NCI-H1105 treated with DMSO at 0.1 percent for 48 hours (cell line): ENCODE data around the gene ZAR1.
"Not testable (repeated sequence)": the region's sequence is repeated elsewhere in the genome, so short reads cannot be mapped to it uniquely, and the experiment has no call there.

Experiments used
- DNase-seq: peaks from one replicate; lab custom pipeline; 2025; lab: John Stamatoyannopoulos, UW

ZAR1 gene, protein sequence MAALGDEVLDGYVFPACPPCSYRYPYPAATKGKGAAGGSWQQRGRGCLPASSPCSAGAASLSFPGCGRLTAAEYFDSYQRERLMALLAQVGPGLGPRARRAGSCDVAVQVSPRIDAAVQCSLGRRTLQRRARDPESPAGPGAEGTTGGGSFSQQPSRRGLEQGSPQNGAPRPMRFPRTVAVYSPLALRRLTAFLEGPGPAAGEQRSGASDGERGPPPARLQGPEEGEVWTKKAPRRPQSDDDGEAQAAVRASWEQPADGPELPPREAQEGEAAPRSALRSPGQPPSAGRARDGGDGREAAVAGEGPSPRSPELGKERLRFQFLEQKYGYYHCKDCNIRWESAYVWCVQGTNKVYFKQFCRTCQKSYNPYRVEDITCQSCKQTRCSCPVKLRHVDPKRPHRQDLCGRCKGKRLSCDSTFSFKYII

DNA sequence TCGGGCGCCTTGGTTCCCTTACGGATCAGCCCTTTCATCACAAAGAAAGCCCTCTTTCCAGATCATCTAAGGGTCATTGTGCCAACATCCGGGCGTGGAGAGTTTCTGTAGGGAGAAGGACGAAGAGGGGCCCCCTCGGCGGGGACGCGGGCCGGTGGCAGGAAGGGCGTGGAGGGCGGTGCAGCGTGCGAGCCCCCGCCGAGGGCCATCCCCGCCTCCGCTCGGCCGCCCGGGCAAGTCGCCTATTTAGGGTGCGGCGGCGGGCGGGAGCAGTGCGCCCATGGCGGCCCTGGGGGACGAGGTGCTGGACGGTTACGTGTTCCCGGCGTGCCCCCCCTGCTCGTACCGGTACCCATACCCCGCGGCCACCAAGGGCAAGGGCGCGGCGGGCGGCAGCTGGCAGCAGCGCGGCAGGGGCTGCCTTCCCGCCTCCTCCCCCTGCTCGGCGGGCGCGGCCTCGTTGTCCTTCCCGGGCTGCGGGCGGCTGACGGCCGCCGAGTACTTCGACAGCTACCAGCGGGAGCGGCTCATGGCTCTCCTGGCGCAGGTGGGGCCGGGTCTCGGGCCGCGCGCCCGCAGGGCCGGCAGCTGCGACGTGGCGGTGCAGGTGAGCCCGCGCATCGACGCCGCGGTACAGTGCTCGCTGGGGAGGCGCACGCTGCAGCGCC, at the start of gene ZAR1:
Gene ZAR1 (plus strand): TSS at position 241 of the 668 bp plus-strand sequence. CDS start 40 bp downstream, at position 281.
- no peak for DNase-seq

DNA sequence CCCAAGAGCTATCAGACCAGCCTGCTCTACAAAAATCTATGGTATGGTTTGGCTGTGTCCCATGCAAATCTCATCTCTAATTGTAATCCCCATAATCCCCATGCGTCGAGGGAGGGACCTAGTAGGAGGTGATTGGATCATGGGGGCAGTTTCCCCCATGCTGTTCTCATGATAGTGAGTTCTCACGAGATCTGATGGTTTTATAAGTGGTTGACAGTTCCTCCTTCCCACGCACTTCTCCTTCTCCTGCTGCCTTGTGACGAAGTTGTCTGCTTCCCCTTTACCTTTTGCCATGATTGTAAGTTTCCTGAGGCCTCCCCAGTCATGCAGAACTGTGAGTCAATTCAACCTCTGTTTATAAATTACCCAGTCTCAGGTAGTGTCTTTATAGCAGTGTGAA, 49.1 kb upstream of the ZAR1 start:
- not testable (repeated sequence) for DNase-seq

DNA sequence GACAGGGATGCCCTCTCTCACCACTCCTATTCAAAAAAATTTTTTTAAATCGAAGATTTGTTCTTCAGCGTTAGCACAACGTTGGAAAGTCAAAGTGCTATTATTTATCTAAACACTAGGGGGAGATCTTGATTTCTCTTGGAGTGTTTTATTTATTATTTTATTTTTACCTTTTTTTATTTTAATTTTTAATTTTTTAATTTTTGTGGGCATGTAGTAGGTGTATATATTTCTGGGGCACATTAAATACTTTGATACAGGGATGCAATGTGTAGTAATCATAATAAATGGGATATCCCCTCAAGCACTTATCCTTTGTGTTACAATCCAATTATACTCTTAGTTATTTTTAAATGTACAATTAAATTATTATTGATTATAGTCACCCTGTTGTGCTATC, 44.3 kb upstream of the ZAR1 start:
- DNase-seq = no peak

DNA sequence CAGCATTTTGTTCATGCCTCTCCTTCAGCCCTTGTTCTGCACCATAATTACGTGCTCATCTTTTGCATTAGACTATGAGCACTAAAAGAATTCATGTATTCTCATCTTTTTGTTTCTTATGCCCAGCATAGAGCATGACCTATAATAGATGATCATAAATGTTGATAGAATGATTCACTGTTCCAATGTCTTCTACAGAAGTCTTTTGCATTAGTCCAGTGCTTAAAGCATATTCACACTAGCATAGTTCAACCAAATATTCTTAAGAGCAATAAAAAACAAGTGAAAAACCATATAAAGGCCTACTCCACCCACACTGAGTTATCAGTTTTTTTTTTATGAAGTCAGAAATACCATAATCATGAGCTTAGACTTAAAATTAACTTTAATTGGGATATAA, 43.4 kb upstream of the ZAR1 start:
- DNase-seq = no peak

DNA sequence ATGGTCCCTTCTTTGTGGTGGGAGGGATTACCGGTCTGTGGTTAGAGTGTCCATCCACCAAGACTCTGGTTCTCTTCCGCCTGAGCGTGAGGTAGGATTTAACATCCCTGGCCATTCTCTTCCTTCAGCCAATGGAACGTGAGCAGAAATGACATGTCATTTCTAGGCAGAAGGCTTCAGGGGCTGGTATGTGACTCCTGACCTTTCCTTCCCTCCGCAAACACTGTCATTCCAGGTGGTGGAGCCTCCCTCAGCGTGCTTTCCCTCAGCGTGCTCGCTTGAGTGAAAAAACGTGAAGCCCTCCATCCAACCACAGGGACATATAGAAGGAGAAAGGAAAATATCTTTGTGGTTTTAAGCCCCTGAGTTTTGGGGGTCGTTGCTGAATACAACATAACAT, 40.9 kb upstream of the ZAR1 start:
- DNase-seq = no peak

DNA sequence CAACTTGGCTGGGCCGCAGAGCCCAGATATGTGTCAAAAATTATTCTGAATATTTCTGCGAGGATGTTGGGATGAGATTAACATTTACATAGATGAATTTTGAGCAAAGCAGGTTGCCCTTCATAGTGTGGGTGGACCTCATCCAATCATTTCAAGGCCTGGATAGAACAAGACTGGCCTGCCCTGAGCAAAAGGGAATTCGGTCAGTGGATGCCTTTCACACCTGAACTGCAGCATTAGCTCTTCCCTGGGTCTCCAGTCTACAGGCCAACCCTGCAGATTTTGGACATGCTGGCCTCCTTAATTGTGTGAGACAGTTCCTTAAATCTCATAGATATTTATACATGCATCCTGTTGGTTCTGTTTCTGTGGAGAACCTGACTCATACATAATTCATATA, 39.3 kb upstream of the ZAR1 start:
- no peak for DNase-seq

DNA sequence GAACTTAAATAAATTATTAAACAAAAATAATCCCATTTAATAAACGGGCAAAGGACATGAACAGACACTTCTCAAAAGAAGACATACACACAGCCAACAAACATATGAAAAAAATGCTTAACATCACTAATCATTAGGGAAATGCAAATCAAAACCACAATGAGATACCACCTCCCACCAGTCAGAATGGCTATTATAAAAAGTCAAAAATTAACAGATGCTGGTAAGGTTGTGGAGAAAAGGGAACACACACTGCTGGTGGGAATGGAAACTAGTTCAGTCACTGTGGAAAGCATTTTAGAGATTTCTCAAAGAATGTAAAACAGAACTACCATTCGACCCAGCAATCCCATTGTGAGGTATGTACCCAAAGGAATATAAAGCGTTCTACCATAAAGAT, 38.4 kb upstream of the ZAR1 start:
- not testable (repeated sequence) for DNase-seq

DNA sequence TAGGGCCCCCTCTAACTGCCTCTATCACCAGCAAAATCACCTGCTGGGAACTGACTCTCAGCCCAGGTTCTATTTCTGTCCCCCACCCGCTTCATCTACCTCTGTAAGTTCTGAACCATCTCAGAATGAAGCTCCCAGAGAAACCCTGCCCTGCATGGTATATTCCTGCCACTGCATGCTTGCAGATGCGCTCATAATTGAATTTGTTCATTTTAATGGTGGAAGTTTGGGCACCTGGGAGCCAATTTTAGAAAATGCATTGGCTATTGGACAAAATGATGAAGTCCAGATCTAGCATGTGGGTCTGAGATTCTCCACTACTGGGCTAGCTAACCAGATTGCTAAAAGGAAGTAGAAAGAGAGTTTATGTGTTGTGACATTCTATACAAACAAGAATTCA, 35.5 kb upstream of the ZAR1 start:
- DNase-seq = no peak

DNA sequence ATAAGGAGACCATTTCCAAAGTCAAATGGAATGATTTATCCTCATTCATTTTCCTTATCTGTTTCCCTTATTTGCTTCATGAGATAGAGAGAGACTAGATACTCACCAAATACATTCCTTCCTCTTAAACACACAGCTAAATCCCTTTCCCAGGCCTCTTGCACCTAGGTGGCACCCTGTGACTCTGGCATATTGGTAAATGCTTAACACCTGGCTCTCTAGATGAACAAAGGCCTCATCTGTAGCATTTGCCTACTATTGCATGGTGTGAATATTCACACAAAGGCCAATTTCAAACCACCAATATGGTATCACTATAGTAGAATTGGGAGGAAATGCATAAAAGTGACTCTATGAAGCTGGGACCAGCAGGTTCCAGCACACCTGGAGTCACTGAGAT, 29.1 kb upstream of the ZAR1 start:
- no peak for DNase-seq

DNA sequence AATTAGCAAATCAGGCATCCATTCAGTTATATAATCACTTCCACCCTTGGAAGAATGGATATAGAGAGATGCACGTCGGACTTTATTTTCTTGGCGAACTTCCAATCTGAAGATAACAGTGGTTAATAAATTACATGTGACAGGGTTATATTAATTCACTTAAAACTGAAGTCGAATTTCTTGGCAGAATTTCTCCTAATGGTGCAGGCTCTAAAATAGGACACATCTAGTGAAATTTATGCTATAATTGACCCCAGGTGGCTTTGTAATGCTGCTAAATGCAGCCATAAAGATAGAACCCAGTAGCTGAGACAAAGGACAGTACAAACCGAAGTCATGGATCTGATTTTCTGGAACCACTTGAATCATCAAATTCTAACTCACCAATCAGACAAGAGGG, 27.7 kb upstream of the ZAR1 start:
- DNase-seq = peak; percentile 89

DNA sequence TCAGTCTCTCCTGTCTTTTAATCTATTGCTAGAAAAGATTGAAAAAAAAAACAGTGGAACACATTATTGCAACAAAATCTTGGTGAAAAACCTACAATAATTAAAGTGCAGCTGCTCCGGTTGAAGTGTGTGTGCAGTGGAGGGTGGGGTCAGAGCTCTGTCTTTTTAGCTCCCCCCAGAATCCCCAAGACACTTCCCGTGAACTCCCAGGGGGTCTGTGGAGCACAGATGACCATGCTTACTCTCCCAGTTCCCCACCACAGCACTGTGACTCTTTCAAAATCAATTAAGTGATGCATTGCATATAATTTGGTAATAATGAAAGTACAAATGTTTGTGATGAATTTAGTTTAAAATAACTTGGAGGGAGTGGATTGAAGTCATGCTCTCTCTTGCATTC, 22.6 kb upstream of the ZAR1 start:
- DNase-seq = no peak

DNA sequence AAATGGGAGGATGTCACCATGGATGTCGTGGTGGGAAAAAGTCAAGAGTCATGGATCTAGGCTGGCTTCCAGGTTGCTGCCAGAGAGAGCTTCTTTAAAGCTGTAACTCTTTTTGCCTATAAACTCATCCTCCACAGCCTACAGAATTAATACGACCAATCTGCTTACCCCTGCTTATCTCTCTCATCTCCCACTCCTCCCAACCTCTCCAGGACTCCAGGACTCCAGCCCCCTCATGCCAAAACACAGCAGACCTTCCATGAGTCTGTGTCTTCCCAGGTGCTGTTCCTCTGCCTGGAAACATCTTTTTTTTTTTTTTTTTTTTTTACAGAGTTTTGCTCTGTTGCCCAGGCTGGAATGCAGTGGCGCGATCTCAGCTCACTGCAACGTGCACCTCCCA, 22.2 kb upstream of the ZAR1 start:
- DNase-seq = no peak

DNA sequence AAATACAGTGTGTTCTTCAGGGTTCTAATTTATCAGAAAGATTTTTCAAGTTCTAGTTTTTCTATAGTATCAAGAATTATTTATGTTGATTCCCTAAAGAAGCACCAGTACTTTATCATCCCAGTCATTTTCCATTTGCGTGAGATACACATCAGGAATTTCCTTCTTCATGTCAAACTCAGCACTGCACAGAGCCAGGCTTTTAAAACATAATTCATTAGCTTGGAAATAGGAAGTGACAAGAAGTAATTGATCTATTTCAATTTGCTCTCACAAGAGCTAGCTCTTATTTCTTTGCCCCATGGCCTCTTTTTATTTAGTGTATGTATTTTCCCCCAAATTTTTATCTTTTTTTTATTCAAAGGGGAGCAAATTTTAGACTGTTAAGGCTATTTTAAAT, 19.9 kb upstream of the ZAR1 start:
- DNase-seq = no peak

DNA sequence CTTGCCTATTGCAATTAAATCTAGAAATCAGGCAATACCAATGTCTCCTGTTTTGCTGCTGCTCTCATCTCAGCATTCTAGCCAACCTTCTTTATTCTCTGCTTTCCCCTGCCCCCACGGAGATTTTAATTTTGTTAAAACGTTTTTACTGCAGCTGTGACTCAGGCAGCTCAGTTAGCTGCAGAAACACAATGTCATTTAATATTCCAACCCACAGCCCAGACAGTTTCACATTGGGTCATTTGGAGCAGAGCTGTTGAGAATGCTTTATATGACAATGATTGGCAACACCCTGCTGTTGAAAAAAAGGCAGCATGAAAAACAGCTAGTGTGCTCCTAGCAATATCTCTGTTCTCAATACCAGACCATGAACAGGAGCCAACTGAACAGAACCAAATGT, 19.5 kb upstream of the ZAR1 start:
- DNase-seq = no peak

DNA sequence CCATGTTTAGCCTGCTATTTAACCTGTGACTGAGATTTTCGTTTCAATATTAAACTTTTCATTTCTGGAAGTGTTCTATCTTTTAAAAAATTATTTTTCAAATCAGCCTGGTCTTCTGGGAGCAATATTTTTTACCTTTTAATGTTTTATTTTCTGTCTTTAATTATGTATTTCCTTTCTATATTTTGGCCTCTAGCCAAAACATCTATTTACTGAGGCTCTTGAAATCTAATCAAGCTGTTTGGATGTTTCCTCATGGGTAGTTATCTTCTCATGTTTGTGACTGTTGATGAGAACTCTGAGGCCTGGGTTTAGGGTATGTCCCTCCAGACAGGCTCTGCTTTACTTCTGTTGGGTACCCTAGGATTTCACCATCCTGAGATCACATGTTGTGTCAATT, 17.3 kb upstream of the ZAR1 start:
- DNase-seq = peak; percentile 70

DNA sequence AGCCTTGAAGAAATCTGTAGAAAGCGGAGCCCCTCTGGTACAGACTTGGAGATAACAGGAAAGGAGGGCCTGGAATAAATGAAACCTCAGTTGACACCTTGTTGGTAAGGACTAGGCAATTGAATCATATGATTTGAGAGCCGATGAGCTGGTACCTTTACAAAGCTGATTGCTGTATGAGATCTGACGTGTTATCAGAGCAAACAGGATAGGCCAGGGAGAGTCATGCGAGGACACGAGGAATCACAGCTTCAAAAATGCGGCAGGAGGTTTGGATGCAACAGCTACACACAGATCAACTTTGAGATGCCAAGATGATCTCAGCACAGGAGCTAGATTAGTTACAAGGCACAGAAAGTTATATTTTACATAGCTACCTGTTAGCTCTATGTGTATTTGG, 14.3 kb upstream of the ZAR1 start:
- DNase-seq = no peak

DNA sequence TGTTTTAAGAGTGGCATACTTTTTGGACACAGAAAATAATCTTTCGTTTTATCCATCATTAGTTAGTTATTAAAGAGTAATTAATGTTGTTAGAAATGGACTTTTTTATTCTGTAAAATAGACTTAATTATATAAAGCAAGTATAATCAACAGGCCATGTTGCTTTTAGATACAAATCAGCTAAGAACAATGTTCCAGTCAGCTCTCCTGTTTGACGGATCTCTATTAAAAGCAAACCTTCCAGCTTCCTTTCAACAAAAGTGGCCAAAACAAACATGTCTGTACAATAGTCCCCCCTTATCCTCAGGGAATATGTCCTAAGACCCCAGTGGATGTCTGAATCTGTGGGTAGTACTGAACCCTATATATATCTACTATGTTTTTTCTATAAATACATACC, 11.8 kb upstream of the ZAR1 start:
- DNase-seq = no peak

DNA sequence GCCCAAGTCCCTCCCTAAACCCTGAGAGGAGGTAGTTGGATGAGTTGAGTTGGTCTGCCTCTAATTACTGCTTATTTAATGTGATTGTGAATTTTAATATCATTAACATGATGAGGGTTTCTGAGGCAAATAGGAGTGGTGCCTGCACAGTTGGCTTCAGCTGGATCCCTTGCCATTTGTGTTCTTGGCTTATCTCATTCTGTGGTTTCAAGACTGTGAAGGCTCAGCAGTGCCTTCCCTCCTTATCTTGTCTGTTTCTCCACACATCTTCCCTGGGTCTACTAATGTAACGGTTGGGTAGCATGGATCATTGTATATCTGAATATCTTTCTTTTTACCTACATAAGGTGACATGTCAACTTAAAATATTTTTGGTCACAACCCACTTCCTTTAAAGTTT, 8.5 kb upstream of the ZAR1 start:
- DNase-seq = no peak

DNA sequence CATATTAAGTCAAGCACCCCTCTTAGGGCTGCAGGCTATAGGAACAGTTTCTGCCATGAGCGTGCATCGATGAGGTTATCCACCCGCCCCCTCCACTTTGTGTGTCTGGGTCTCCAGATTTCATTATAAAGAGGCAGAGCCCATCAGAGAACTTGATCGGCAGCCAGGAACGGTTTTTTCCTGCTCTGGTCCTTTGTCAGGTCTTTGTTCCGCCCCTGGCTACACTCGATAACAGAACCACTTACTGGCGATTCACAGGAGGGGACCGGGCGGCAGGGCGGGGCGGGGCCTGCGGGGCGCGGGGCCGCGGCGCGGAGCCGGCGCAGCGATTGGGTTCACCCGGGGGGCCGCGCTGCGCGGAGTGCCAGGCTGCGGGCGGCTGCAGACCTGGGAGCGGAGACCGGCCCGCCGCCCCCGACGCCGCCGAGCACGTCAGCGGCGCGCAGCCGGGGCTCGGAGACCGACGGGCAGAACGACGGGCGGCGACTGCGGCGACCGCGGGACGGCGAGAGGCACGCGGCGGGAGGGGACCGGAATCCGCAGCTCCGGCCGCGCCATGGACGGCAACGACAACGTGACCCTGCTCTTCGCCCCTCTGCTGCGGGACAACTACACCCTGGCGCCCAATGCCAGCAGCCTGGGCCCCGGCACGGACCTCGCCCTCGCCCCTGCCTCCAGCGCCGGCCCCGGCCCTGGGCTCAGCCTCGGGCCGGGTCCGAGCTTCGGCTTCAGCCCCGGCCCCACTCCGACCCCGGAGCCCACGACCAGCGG, 6.9 kb upstream of the ZAR1 start, which contains the start of gene SLC10A4:
Gene SLC10A4 (plus strand): TSS at position 338 of the 771 bp plus-strand sequence. CDS start 219 bp downstream, at position 557.
- DNase-seq = peak; percentile 70

DNA sequence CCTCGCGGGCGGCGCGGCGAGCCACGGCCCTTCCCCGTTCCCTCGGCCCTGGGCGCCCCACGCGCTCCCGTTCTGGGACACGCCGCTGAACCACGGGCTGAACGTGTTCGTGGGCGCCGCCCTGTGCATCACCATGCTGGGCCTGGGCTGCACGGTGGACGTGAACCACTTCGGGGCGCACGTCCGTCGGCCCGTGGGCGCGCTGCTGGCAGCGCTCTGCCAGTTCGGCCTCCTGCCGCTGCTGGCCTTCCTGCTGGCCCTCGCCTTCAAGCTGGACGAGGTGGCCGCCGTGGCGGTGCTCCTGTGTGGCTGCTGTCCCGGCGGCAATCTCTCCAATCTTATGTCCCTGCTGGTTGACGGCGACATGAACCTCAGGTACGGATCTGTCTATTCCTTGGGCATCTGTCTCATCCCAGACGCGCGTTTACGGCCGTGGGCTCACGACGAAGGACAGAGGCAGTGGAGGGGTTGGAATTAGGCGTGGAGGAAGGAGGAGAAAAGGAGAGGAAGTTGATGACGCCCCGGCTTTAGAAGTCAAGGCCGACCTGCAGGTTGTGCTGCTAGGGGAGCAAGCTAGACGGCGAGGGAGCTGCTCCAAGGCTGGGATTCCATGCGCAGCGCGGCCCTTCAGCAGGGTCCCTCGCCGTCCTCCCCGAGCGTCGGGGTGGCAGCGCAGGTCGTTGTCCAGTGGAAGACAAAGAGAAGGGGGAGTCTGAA, 6.1 kb upstream of the ZAR1 start:
- no peak for DNase-seq

DNA sequence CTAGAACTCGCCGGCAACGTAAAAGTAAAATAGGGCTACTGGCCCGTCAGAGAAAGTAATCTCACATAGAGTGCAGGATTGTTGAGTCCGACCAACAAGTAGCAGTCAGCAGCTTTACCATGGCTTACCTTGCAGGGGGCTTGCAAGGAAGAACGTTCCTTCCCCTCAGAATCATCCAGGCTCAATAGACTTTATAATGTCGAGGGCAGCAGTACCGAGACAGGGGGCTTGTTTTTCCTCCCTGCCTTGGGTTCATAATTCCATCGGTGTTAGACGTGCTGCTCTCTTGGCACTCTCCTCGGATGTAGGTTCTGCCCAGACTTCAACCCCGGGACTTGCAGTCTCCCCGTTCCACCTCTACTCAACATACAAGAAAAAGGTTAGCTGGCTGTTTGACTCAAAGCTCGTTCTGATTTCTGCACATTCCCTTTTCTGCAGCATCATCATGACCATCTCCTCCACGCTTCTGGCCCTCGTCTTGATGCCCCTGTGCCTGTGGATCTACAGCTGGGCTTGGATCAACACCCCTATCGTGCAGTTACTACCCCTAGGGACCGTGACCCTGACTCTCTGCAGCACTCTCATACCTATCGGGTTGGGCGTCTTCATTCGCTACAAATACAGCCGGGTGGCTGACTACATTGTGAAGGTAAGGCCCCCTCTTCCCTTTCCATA, 5.4 kb upstream of the ZAR1 start:
- DNase-seq = no peak

DNA sequence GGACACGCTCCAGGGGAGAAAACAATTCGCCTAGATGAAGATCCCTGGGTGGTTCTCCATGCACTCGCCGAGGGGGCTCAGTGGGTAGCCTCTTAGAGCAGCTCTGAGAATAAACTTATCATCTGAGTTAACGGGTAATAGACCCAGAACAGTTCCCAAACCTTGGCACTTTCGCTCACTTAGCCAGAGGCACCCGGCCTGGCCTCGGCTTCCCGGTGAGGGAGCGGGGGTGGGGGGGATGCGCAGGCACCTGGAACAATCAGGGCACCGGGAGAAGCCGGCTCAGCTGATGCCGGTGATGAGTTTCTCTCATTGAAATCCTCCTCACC, 405 bp upstream of the ZAR1 start:
- no peak for DNase-seq
